Iris pigment epithelial cell (primary cell): ENCODE measurements around the gene IGSF21.

Experiments
- DNase-seq: peaks from one replicate; pipeline ENCODE4 v3.0.0-alpha.2; 2011; ENCODE audit warnings: low read depth

The IGSF21 gene

GRCh38 chr1:18263547-18264120 lies 156.0 kb downstream of the IGSF21 start:
- no peak for DNase-seq

- DNase-seq = no peak
Measured at GRCh38 chr1:18264450-18265039, 156.9 kb downstream of the IGSF21 start.

- no peak for DNase-seq
Measured at GRCh38 chr1:18265641-18266040, 158.0 kb downstream of the IGSF21 start.

- DNase-seq = no peak
Measured at GRCh38 chr1:18266391-18266790, 158.8 kb downstream of the IGSF21 start.

- DNase-seq = no peak
Measured at GRCh38 chr1:18271336-18271735, 163.7 kb downstream of the IGSF21 start.

GRCh38 chr1:18278946-18279345 lies 171.3 kb downstream of the IGSF21 start:
- DNase-seq = no peak

GRCh38 chr1:18279351-18280074 lies 171.9 kb downstream of the IGSF21 start:
- no peak for DNase-seq

GRCh38 chr1:18280956-18281355 lies 173.4 kb downstream of the IGSF21 start:
- no peak for DNase-seq

GRCh38 chr1:18282851-18283600 lies 175.4 kb downstream of the IGSF21 start:
- DNase-seq = no peak

- no peak for DNase-seq
Measured at GRCh38 chr1:18283601-18284385, 176.2 kb downstream of the IGSF21 start.

GRCh38 chr1:18284805-18285537 lies 177.4 kb downstream of the IGSF21 start:
- DNase-seq = no peak

- no peak for DNase-seq
Measured at GRCh38 chr1:18285538-18285924, 177.9 kb downstream of the IGSF21 start.

- no peak for DNase-seq
Measured at GRCh38 chr1:18288722-18289121, 181.1 kb downstream of the IGSF21 start.

- no peak for DNase-seq
Measured at GRCh38 chr1:18289597-18289996, 182.0 kb downstream of the IGSF21 start.

GRCh38 chr1:18290740-18291412 lies 183.3 kb downstream of the IGSF21 start:
- no peak for DNase-seq

- DNase-seq = no peak
Measured at GRCh38 chr1:18292531-18292930, 184.9 kb downstream of the IGSF21 start.

- DNase-seq = no peak
Measured at GRCh38 chr1:18293291-18293690, 185.7 kb downstream of the IGSF21 start.

GRCh38 chr1:18294437-18295176 lies 187.0 kb downstream of the IGSF21 start:
- DNase-seq = no peak

- DNase-seq = no peak
Measured at GRCh38 chr1:18297896-18298648, 190.5 kb downstream of the IGSF21 start.
